ENCODE results near the gene GRM7.

DNA sequence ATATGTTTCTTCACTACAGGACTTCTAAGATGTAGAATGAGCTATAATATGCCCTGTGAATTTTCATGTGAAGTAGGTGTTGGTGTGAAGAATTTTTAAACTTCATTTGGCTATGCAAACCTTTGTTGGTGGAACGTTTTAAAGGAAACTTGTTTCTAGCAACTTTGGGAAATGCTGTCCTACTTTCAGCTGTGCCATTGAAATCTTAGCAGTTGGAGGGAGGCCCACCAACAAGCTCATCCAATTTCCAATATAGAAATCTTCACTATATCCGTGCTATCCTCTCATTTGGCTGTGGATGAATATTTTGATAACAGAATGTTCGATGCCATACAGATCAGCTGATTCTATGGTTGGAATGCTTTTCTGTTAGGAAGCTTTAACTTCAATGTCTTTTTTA, 51.3 kb downstream of the GRM7 start:
- TF ChIP-seq, protein P1, sequence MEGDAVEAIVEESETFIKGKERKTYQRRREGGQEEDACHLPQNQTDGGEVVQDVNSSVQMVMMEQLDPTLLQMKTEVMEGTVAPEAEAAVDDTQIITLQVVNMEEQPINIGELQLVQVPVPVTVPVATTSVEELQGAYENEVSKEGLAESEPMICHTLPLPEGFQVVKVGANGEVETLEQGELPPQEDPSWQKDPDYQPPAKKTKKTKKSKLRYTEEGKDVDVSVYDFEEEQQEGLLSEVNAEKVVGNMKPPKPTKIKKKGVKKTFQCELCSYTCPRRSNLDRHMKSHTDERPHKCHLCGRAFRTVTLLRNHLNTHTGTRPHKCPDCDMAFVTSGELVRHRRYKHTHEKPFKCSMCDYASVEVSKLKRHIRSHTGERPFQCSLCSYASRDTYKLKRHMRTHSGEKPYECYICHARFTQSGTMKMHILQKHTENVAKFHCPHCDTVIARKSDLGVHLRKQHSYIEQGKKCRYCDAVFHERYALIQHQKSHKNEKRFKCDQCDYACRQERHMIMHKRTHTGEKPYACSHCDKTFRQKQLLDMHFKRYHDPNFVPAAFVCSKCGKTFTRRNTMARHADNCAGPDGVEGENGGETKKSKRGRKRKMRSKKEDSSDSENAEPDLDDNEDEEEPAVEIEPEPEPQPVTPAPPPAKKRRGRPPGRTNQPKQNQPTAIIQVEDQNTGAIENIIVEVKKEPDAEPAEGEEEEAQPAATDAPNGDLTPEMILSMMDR (IDR thresholded peaks at IDR 0.05; ENCODE audit: poor library complexity, severe bottlenecking): no peak
- TF ChIP-seq RAD21 (conservative IDR thresholded peaks at IDR 0.05) (no peak), EZH2 (IDR thresholded peaks at IDR 0.05; ENCODE audit: borderline replicate concordance, insufficient read depth, low read length, poor library complexity, severe bottlenecking) (no peak), POLR2AphosphoS5 (IDR thresholded peaks at IDR 0.05) (no peak), SMC3 (conservative IDR thresholded peaks at IDR 0.05; ENCODE audit: poor library complexity) (no peak), EP300 (conservative IDR thresholded peaks at IDR 0.05; ENCODE audit: poor library complexity, severe bottlenecking) (no peak), TAF1 (IDR thresholded peaks at IDR 0.05; ENCODE audit: low read depth) (no peak)
- TF ChIP-seq, protein P2, sequence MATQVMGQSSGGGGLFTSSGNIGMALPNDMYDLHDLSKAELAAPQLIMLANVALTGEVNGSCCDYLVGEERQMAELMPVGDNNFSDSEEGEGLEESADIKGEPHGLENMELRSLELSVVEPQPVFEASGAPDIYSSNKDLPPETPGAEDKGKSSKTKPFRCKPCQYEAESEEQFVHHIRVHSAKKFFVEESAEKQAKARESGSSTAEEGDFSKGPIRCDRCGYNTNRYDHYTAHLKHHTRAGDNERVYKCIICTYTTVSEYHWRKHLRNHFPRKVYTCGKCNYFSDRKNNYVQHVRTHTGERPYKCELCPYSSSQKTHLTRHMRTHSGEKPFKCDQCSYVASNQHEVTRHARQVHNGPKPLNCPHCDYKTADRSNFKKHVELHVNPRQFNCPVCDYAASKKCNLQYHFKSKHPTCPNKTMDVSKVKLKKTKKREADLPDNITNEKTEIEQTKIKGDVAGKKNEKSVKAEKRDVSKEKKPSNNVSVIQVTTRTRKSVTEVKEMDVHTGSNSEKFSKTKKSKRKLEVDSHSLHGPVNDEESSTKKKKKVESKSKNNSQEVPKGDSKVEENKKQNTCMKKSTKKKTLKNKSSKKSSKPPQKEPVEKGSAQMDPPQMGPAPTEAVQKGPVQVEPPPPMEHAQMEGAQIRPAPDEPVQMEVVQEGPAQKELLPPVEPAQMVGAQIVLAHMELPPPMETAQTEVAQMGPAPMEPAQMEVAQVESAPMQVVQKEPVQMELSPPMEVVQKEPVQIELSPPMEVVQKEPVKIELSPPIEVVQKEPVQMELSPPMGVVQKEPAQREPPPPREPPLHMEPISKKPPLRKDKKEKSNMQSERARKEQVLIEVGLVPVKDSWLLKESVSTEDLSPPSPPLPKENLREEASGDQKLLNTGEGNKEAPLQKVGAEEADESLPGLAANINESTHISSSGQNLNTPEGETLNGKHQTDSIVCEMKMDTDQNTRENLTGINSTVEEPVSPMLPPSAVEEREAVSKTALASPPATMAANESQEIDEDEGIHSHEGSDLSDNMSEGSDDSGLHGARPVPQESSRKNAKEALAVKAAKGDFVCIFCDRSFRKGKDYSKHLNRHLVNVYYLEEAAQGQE (IDR thresholded peaks at IDR 0.05; ENCODE audit: borderline replicate concordance): no peak
